ENCODE measurements around the gene RBP4. TPM values are rescaled to one million over a fixed set of nuclear protein-coding genes. Genes with fewer than 3 reads are reported as not detected.

RBP4 gene
- total RNA-seq = 0.59 and 1.7 TPM in 2 replicates

DNA sequence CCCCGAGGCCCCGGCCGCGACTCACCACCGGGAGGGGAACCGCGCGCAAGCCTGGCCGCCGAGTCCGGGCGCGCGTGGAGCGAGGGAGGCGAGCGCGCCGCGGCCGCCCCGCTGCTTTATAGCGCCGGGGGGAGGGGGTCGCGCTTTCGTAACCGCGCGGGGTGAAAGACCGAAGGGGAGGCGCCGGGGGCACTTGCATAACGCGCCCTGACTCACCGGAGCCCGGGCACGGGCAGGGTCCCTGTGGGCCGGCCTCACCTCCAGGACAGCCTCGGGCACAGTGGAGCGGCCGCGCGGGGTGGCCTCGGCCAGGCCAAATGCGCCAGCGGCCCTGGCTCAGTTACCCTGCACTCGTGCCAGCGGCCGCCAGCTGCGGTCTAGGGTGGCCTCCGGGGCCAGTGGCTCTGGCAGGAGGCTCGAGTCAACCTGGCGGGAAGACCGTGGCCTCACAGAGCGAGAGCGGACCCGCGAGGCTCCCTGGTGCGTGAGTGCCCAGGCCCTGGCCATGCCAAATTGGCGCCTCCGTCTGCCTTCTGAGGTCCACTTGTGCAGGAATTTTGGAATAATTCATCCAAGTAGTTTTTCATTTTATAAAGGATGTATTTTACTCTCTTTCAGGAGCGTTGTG lies at the start of gene RBP4:
TSS of gene RBP4 (minus strand) at position 90 of the 628 bp plus-strand sequence. CDS start 207 bp downstream, outside the sequence.

DNA sequence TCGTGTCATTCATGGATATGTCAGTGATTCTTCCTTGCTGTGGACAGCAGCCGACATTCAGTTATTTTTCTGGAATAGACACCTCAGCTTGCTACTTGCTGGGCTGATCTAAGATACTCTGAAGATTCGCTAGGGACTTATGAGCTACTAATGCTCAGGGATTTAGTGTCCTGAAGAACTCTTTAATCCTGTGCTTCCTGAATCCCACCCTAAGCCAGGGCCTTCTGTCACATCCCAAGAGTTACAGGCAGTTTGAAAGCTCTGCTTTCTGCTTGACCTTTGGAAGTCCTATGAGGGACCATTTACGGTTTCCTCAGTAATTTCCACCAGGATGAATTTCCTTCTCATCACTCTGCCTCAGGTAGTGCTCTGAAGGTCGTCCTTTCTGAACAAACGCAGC lies 11.3 kb upstream of the RBP4 start, which contains the start of gene PDE6C:
TSS of gene PDE6C (plus strand) at position 227 of the 400 bp plus-strand sequence. CDS start 189 bp downstream, outside the sequence.

DNA sequence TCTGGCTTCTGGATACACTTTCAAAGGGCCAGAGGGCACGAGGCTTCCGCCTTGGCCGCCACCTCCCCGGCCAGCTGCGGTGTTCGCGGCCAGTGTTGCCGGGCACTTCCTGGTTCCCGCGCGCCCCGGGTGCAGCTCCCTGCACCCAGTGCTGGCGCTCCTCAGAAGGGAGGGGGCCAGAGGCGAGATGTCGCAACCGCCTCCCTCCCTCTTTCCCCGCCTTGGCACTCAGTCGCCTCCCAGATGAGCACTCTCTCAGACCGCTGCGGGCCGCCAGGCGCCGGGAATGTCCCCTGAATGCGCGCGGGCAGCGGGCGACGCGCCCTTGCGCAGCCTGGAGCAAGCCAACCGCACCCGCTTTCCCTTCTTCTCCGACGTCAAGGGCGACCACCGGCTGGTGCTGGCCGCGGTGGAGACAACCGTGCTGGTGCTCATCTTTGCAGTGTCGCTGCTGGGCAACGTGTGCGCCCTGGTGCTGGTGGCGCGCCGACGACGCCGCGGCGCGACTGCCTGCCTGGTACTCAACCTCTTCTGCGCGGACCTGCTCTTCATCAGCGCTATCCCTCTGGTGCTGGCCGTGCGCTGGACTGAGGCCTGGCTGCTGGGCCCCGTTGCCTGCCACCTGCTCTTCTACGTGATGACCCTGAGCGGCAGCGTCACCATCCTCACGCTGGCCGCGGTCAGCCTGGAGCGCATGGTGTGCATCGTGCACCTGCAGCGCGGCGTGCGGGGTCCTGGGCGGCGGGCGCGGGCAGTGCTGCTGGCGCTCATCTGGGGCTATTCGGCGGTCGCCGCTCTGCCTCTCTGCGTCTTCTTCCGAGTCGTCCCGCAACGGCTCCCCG lies 34.4 kb downstream of the RBP4 start, which contains the start of gene FFAR4:
TSS of gene FFAR4 (plus strand) at position 231 of the 842 bp plus-strand sequence. CDS start at position 287, 56 bp downstream.

Other genes with a start within 250 kb of the RBP4 start
- gene MYOF, start 118.9 kb downstream of the RBP4 start, total RNA-seq = 484 and 499 TPM in 2 replicates
- gene CEP55, start 104.6 kb downstream of the RBP4 start, total RNA-seq = 5.5 and 12.3 TPM in 2 replicates
- gene FFAR4, start 34.6 kb downstream of the RBP4 start, total RNA-seq = not detected in 2 replicates
- gene PDE6C, start 11.3 kb upstream of the RBP4 start, total RNA-seq = not detected in 2 replicates
- gene FRA10AC1, start 101.4 kb upstream of the RBP4 start, total RNA-seq = 6.2 and 6.8 TPM in 2 replicates
- 0.13 TPM in 1 of 2 replicates, not detected in the other for gene LGI1, start 156.7 kb upstream of the RBP4 start, total RNA-seq

Measured in smooth muscle cell of the pulmonary artery (primary cell).